CD14-positive monocyte (primary cell): ENCODE measurements around the gene CA10. TPM values are rescaled to one million over a fixed set of nuclear protein-coding genes. Genes with fewer than 3 reads are reported as not detected.

Experiments
- DNase-seq, 3 donors: peaks; one replicate each; pipeline ENCODE4 v3.0.0-alpha.2; 2011 to 2022
- H2AFZ ChIP-seq: 2 replicates; pipeline ENCODE4 v1.6.0; 2012; ENCODE audit warnings: mild to moderate bottlenecking, low read depth, low read length, inconsistent platforms; ENCODE audit not compliant: insufficient read depth, poor library complexity, severe bottlenecking
- H3K27ac ChIP-seq, 2 donors: 1 replicate in 1 of 2; 2 replicates in 1 of 2; pipeline ENCODE4 v1.5.1; 2012 to 2013; ENCODE audit warnings: low read length in 2 of 2, control low read depth in 1 of 2, inconsistent platforms in 1 of 2, low read depth in 1 of 2, mild to moderate bottlenecking in 1 of 2
- H3K27me3 ChIP-seq, 2 donors: one replicate each; pipeline versions ENCODE4 v1.6.0 to v1.6.1; 2011 to 2013; ENCODE audit warnings: low read length in 2 of 2; ENCODE audit not compliant: control insufficient read depth in 2 of 2, insufficient read depth in 2 of 2
- H3K36me3 ChIP-seq, 2 donors: replicated peaks in 1 of 2; 1 replicate in 1 of 2; 2 replicates in 1 of 2; pipeline versions ENCODE4 v1.5.1 to v1.6.1; 2012 to 2013; ENCODE audit warnings: low read length in 2 of 2, control low read depth in 1 of 2, inconsistent platforms in 1 of 2, mild to moderate bottlenecking in 1 of 2; ENCODE audit not compliant: insufficient read depth in 2 of 2, control insufficient read depth in 1 of 2
- H3K4me1 ChIP-seq, 2 donors: 1 replicate in 1 of 2; 2 replicates in 1 of 2; pipeline versions ENCODE4 v1.5.1 to v1.6.1; 2012 to 2013; ENCODE audit warnings: low read length in 2 of 2, control low read depth in 1 of 2, inconsistent platforms in 1 of 2, mild to moderate bottlenecking in 1 of 2, moderate library complexity in 1 of 2; ENCODE audit not compliant: insufficient read depth in 2 of 2, control insufficient read depth in 1 of 2
- H3K4me2 ChIP-seq: replicated peaks from 2 replicates; pipeline ENCODE3; 2012; ENCODE audit warnings: low read length, moderate library complexity, mild to moderate bottlenecking; ENCODE audit not compliant: poor library complexity, severe bottlenecking; ENCODE audit errors: extremely low read depth
- H3K4me3 ChIP-seq, 3 experiments: fragments of 200-600 bp in 1 of 3; sonication (generic) in 1 of 3; replicated peaks in 1 of 3; 1 replicate in 2 of 3; 2 replicates in 1 of 3; pipeline ENCODE4 v1.5.1; 2011 to 2013; ENCODE audit warnings: low read length in 3 of 3, mild to moderate bottlenecking in 3 of 3, control low read depth in 2 of 3, low read depth in 2 of 3, inconsistent platforms in 1 of 3, moderate library complexity in 1 of 3
- H3K79me2 ChIP-seq: 2 replicates; pipeline ENCODE4 v1.6.0; 2012; ENCODE audit warnings: mild to moderate bottlenecking, control low read depth, inconsistent platforms, low read length, moderate library complexity; ENCODE audit not compliant: insufficient read depth
- H3K9ac ChIP-seq: 2 replicates; pipeline ENCODE4 v1.6.0; 2017; ENCODE audit warnings: low read length, mild to moderate bottlenecking; ENCODE audit not compliant: insufficient read depth, poor library complexity, severe bottlenecking
- H3K9me3 ChIP-seq, 2 donors: replicated peaks in 1 of 2; 1 replicate in 1 of 2; 2 replicates in 1 of 2; pipeline versions ENCODE4 v1.5.1 to v1.6.1; 2012 to 2013; ENCODE audit warnings: low read length in 2 of 2, control low read depth in 1 of 2; ENCODE audit not compliant: control insufficient read depth in 1 of 2, insufficient read depth in 1 of 2
- H4K20me1 ChIP-seq: 2 replicates; pipeline ENCODE4 v1.6.0; 2012; ENCODE audit warnings: mild to moderate bottlenecking, low read length, control low read depth, moderate library complexity; ENCODE audit not compliant: insufficient read depth
- H3K27ac Mint-ChIP-seq, 7 donors: one replicate each; pipeline ENCODE4 v1.8.0; 2020; ENCODE audit warnings: mild to moderate bottlenecking in 7 of 7, mixed read lengths in 7 of 7, moderate library complexity in 6 of 7, inconsistent platforms in 2 of 7
- H3K27me3 Mint-ChIP-seq, 3 donors: one replicate each; pipeline ENCODE4 v1.8.0; 2021 to 2022; ENCODE audit warnings: low read depth in 3 of 3, mild to moderate bottlenecking in 3 of 3, mixed read lengths in 3 of 3, moderate library complexity in 3 of 3, inconsistent platforms in 1 of 3
- H3K36me3 Mint-ChIP-seq, 2 donors: one replicate each; pipeline ENCODE4 v1.8.0; 2020; ENCODE audit warnings: mixed read lengths in 2 of 2, inconsistent platforms in 1 of 2, mild to moderate bottlenecking in 1 of 2
- H3K4me1 Mint-ChIP-seq: one replicate; pipeline ENCODE4 v1.8.0; 2020; ENCODE audit warnings: mild to moderate bottlenecking, mixed read lengths
- H3K4me3 Mint-ChIP-seq, 2 donors: one replicate each; pipeline ENCODE4 v1.8.0; 2020; ENCODE audit warnings: mild to moderate bottlenecking in 2 of 2, mixed read lengths in 2 of 2, moderate library complexity in 1 of 2
- H3K9me3 Mint-ChIP-seq, 7 donors: one replicate each; pipeline ENCODE4 v1.8.0; 2020 to 2022; ENCODE audit warnings: mixed read lengths in 7 of 7, mild to moderate bottlenecking in 6 of 7, moderate library complexity in 6 of 7, inconsistent platforms in 2 of 7
- WGBS: methylation state at CpG from one replicate; pipeline ENCODE4 v1.1.5; 2013; ENCODE audit warnings: missing lambda C conversion rate; ENCODE audit not compliant: insufficient coverage; 5-methylcytosine and 5-hydroxymethylcytosine counted together
- intact Hi-C, 2 donors: fragments of 100-400 bp; cut with micrococcal nuclease; formaldehyde crosslinking; loops; one replicate each; pipeline versions ENCODE4 v1.15.0 to v1.15.1; 2023
- polyA plus RNA-seq, 3 donors: library from polyadenylated mRNA; depleted of rRNA in 1 of 3; unstranded in 2 of 3; stranded (reverse) in 1 of 3; fragments of 300-500 nt in 2 of 3; fragments of >200 nt in 1 of 3; fragmentation: Illumina TruSeq in 2 of 3; gene quantifications; 1 replicate in 2 of 3; 2 replicates in 1 of 3; pipeline ENCODE4 v1.2.3, GENCODE V29; 2012 to 2021
- TF ChIP-seq, protein P1 (sequence below): fragments of 200-600 bp; IDR thresholded peaks from one replicate; pipeline ENCODE4 v1.8.0; 2022; ENCODE audit warnings: antibody characterized with exemption, mild to moderate bottlenecking

The CA10 gene
- polyA plus RNA-seq, 3 donors = not detected

DNA sequence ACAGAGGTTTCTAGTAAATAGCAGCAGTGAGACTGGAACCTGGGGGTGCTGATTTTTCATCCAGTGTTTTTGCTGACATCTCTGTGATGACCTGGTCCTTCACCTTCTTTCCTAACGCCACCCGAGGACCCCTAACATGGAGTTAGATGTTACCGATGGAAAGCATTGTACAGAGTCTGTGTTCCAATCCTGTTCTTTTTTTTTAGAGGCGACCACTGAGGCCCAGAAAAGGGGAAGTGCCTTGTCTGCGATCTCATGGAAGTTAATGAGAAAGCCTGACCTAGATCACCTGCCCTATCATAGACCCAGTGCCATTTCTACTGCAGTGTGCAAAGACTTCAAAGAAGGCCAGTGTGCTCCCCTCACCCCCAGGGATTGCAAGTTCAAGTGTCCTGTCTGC, 362.5 kb downstream of the CA10 start:
- TF ChIP-seq, protein P1, sequence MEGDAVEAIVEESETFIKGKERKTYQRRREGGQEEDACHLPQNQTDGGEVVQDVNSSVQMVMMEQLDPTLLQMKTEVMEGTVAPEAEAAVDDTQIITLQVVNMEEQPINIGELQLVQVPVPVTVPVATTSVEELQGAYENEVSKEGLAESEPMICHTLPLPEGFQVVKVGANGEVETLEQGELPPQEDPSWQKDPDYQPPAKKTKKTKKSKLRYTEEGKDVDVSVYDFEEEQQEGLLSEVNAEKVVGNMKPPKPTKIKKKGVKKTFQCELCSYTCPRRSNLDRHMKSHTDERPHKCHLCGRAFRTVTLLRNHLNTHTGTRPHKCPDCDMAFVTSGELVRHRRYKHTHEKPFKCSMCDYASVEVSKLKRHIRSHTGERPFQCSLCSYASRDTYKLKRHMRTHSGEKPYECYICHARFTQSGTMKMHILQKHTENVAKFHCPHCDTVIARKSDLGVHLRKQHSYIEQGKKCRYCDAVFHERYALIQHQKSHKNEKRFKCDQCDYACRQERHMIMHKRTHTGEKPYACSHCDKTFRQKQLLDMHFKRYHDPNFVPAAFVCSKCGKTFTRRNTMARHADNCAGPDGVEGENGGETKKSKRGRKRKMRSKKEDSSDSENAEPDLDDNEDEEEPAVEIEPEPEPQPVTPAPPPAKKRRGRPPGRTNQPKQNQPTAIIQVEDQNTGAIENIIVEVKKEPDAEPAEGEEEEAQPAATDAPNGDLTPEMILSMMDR = no peak
- H3K79me2 ChIP-seq = no peaks in the 10 kb centered on the region
- WGBS = 80% methylated on average over 1 of the region's 5 CpGs
- H4K20me1 ChIP-seq = no peaks in the 10 kb centered on the region
- no peaks in the 10 kb centered on the region for H3K36me3 Mint-ChIP-seq
- H2AFZ ChIP-seq = no peak overlapping the region
- H3K4me1 ChIP-seq = no peaks in the 10 kb centered on the region
- H3K27me3 Mint-ChIP-seq = no peaks in the 10 kb centered on the region
- no peak overlapping the region for H3K9ac ChIP-seq
- no peak overlapping the region for H3K4me3 Mint-ChIP-seq
- no peak overlapping the region for H3K4me2 ChIP-seq
- peaks cover 0 to 2% (median 0%) of the 10 kb centered on the region in 7 donors for H3K9me3 Mint-ChIP-seq
- H3K4me3 ChIP-seq = no peak overlapping the region
- H3K27ac ChIP-seq = no peak overlapping the region
- H3K27ac Mint-ChIP-seq = no peak overlapping the region
- H3K27me3 ChIP-seq = no peaks in the 10 kb centered on the region
- intact Hi-C loops = no loop called here
- no peaks in the 10 kb centered on the region for H3K36me3 ChIP-seq
- no peaks in the 10 kb centered on the region for H3K4me1 Mint-ChIP-seq
- DNase-seq = no peak
- no peaks in the 10 kb centered on the region for H3K9me3 ChIP-seq

DNA sequence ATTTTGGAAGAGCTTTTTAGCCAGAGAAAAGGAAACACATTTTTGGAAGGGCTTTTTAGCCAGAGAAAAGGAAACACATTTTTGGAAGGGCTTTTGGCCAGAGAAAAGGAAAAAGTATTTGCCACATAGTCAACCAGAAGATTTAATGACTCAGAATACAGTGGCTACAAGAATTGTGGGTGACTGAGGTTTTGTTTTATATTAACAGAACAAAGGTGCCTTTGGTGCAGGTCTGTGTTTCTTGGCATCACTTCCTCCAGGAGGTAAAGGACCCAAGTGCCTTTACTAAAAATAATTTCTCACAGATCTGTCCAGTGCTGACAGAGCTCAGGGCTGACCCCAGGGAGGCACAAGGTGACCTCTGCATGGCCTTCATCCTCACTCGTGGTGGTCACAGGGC, 363.1 kb downstream of the CA10 start:
- Histone ChIP-seq H3K36me3 (no peaks in the 10 kb centered on the region), H3K4me2 (no peak overlapping the region), H3K9me3 (no peaks in the 10 kb centered on the region), H3K27ac (no peak overlapping the region), H3K4me1 (no peaks in the 10 kb centered on the region), H3K4me3 (no peak overlapping the region), H3K27me3 (no peaks in the 10 kb centered on the region), H4K20me1 (no peaks in the 10 kb centered on the region), H3K9ac (no peak overlapping the region), H2AFZ (no peak overlapping the region), H3K79me2 (no peaks in the 10 kb centered on the region)
- no peak for DNase-seq
- WGBS = 80% methylated on average over 1 of the region's 1 CpG
- no peak overlapping the region for H3K27ac Mint-ChIP-seq
- no peaks in the 10 kb centered on the region for H3K27me3 Mint-ChIP-seq
- no peak overlapping the region for H3K4me3 Mint-ChIP-seq
- TF ChIP-seq, protein P1 = no peak
- H3K4me1 Mint-ChIP-seq = no peaks in the 10 kb centered on the region
- H3K9me3 Mint-ChIP-seq = peaks cover 0 to 2% (median 0%) of the 10 kb centered on the region in 7 donors
- H3K36me3 Mint-ChIP-seq = no peaks in the 10 kb centered on the region
- intact Hi-C loops = no loop called here
